Activated naive CD4-positive, alpha-beta T cell treated with Interleukin-2 at 50 U/mL for 16 hours (primary cell): ENCODE data around the gene CFAP299.

ENCODE experiments used
- DNase-seq: peaks from one replicate; pipeline ENCODE4 v3.0.0-alpha.2; 2020

Gene CFAP299

GRCh38 chr4:80532674-80533333, 197.3 kb downstream of the CFAP299 start:
- no peak for DNase-seq

GRCh38 chr4:80535551-80535950, 200.0 kb downstream of the CFAP299 start:
- no peak for DNase-seq

- DNase-seq = no peak
Measured at GRCh38 chr4:80538276-80538926, 202.9 kb downstream of the CFAP299 start.

GRCh38 chr4:80539190-80539589, 203.7 kb downstream of the CFAP299 start:
- DNase-seq = no peak

- no peak for DNase-seq
Measured at GRCh38 chr4:80540349-80540748, 204.8 kb downstream of the CFAP299 start.

- no peak for DNase-seq
Measured at GRCh38 chr4:80540785-80541469, 205.4 kb downstream of the CFAP299 start.

- DNase-seq = no peak
Measured at GRCh38 chr4:80542747-80543146, 207.2 kb downstream of the CFAP299 start.

- no peak for DNase-seq
Measured at GRCh38 chr4:80560337-80560736, 224.8 kb downstream of the CFAP299 start.

- DNase-seq = no peak
Measured at GRCh38 chr4:80566203-80566872, 230.8 kb downstream of the CFAP299 start.

- no peak for DNase-seq
Measured at GRCh38 chr4:80568891-80569290, 233.4 kb downstream of the CFAP299 start.

GRCh38 chr4:80576796-80577195, 241.3 kb downstream of the CFAP299 start:
- no peak for DNase-seq

GRCh38 chr4:80578001-80578400, 242.5 kb downstream of the CFAP299 start:
- DNase-seq = no peak

- DNase-seq = no peak
Measured at GRCh38 chr4:80585542-80585941, 250.0 kb downstream of the CFAP299 start.

- no peak for DNase-seq
Measured at GRCh38 chr4:80586716-80587115, 251.2 kb downstream of the CFAP299 start.

- no peak for DNase-seq
Measured at GRCh38 chr4:80587871-80588385, 252.4 kb downstream of the CFAP299 start.

- no peak for DNase-seq
Measured at GRCh38 chr4:80592950-80593349, 257.4 kb downstream of the CFAP299 start.

- no peak for DNase-seq
Measured at GRCh38 chr4:80594701-80595100, 259.2 kb downstream of the CFAP299 start.

- no peak for DNase-seq
Measured at GRCh38 chr4:80608281-80608980, 272.9 kb downstream of the CFAP299 start.

- no peak for DNase-seq
Measured at GRCh38 chr4:80610199-80610598, 274.7 kb downstream of the CFAP299 start.

GRCh38 chr4:80610845-80611677, 275.5 kb downstream of the CFAP299 start:
- DNase-seq = no peak

- no peak for DNase-seq
Measured at GRCh38 chr4:80611678-80611979, 276.1 kb downstream of the CFAP299 start.

- no peak for DNase-seq
Measured at GRCh38 chr4:80613470-80613869, 277.9 kb downstream of the CFAP299 start.
